MM.1S (cell line): ENCODE data around the gene CKM.

Source experiments
- CTCF ChIP-seq: fragments of 300-600 bp; sonication (generic); IDR thresholded peaks from 2 replicates; pipeline ENCODE4 v1.5.1; 2016; ENCODE audit warnings: antibody characterized with exemption, low read length, mixed read lengths
- EZH2 ChIP-seq: fragments of 300-600 bp; sonication (generic); optimal IDR thresholded peaks from 2 replicates; pipeline ENCODE3; 2017; ENCODE audit warnings: low read depth, mild to moderate bottlenecking, antibody characterized with exemption, low read length, mixed read lengths
- EZH2phosphoT487 ChIP-seq: fragments of 300-600 bp; sonication (generic); IDR thresholded peaks from 2 replicates; pipeline ENCODE4 v1.6.1; 2018; ENCODE audit warnings: antibody characterized with exemption, low read length

GRCh38 chr19:45305007-45305406 lies 17.7 kb downstream of the CKM start:
- TF ChIP-seq CTCF = no peak
- no peak for TF ChIP-seq EZH2
- no peak for TF ChIP-seq EZH2phosphoT487
